ENCODE data around the gene SMARCA4.
"Not testable (repeated sequence)": the region's sequence is repeated elsewhere in the genome, so short reads cannot be mapped to it uniquely, and the experiment has no call there.

The SMARCA4 gene

GRCh38 chr19:11098327-11098726 is 137.5 kb downstream of the SMARCA4 start:
- no peak for DNase-seq (ENCODE audit: low read depth in 2 of 2)

DNA sequence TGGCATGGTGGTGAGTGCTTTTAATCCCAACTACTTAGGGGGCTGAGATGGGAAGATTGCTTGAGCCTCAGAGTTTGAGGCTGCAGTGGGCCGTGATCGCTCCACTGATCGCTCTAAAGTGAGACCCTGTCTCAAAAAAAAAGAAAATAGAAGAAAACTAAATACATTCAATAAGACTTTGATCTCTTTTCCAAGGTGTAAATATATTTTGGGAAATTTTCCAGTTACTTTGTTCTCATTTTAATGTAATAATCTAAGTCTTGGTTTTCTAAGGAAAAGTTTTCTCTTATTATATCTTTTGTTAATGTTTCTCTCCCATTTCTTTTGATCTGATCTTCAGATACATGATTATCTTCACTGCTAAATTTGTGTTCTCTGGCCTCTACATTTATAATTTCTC is 138.0 kb downstream of the SMARCA4 start:
- DNase-seq (ENCODE audit: low read depth in 2 of 2), result no peak

DNA sequence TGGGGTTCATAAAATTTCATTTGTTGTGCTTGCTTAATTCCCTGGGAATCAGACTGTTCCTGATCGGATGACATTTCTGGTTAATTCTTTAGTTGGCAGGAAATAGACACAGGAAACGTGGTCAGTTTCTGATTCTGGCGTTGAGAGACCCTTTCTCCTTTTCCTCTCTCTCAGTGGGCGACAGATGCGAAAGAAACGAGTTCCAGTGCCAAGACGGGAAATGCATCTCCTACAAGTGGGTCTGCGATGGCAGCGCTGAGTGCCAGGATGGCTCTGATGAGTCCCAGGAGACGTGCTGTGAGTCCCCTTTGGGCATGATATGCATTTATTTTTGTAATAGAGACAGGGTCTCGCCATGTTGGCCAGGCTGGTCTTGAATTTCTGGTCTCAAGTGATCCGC is 139.2 kb downstream of the SMARCA4 start:
- DNase-seq (ENCODE audit: low read depth in 2 of 2), result no peak

DNA sequence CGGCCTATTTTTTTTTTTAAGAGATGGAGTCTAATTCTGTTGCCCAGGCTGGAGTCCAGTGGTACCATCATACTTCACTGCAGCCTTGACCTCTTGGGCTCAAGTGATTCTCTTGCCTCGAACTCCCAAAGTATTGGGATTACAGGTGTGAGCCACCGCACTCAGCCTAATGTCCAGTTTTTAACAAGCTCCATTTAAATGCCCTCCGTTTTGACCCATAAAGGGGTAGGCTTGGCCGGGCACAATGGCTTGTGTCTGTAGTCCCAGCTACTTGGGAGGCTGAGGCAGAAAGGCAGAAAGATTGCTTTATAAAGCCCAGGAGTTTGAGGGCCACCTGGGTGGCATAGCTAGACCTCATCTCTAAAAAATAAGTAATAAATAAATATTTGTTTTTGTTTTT is 140.2 kb downstream of the SMARCA4 start:
- DNase-seq (ENCODE audit: low read depth in 2 of 2), result no peak

DNA sequence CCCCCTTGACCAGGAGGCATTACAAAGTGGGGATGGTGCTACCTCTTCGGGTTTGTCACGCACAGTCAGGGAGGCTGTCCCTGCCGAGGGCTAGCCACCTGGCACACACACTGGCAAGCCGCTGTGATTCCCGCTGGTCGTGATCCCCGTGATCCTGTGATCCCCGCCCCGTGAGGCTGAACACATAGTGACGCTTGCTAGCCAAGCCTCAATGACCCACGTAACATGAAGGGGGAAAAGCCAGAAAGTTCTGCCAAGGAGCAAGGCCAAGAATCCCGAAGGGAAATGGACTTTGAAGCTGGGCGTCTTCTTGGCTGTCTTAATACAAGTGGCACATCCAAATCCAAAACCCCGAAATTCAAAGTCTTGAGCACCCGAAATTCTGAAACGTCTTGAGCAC is 142.1 kb downstream of the SMARCA4 start:
- DNase-seq (ENCODE audit: low read depth in 2 of 2), result no peak

DNA sequence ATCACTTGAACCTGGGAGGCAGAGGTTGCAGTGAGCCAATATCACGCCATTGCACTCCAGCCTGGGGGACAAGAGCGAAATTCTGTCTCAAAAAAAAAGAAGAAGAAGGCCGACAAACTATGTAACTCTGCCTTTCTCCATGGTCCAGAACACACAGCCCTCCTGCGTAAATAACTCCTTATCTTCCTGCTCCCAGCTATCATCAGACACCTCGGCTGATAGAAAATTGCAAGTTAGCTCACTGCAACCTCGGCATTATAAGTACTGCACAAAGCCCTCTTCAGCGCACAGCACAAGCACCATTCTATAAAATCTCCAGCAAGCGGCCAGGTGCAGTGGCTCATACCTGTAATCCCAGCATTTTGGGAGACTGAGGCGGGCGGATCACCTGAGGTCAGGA is 142.8 kb downstream of the SMARCA4 start:
- DNase-seq (ENCODE audit: low read depth in 2 of 2), result not testable (repeated sequence)

DNA sequence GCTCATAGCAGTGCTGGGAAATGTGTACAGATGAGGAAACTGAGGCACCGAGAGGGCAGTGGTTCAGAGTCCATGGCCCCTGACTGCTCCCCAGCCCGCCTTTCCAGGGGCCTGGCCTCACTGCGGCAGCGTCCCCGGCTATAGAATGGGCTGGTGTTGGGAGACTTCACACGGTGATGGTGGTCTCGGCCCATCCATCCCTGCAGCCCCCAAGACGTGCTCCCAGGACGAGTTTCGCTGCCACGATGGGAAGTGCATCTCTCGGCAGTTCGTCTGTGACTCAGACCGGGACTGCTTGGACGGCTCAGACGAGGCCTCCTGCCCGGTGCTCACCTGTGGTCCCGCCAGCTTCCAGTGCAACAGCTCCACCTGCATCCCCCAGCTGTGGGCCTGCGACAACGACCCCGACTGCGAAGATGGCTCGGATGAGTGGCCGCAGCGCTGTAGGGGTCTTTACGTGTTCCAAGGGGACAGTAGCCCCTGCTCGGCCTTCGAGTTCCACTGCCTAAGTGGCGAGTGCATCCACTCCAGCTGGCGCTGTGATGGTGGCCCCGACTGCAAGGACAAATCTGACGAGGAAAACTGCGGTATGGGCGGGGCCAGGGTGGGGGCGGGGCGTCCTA is 144.3 kb downstream of the SMARCA4 start:
- no peak for DNase-seq (ENCODE audit: low read depth in 2 of 2)

- DNase-seq (ENCODE audit: low read depth in 2 of 2), result no peak
Observed at GRCh38 chr19:11106477-11106876, 145.6 kb downstream of the SMARCA4 start.

DNA sequence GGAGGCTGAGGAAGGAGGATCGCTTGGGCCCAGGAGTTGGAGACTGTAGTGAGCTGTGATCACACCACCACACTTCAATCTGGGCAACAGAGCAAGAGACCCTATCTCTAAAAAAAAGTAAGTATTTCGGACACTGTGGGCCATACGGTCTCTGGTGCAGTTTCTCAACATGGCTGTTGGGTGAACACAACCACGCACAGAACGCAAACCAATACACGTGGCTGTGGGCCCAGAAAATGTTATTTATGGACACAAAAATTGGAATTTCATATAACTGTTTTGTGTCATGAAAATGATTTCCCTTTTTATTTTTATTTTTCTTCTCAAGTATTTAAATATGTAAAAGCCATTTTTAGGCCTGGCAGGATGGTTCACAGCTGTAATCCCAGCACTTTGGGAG is 147.9 kb downstream of the SMARCA4 start:
- no peak for DNase-seq (ENCODE audit: low read depth in 2 of 2)

GRCh38 chr19:11111117-11111770 is 150.4 kb downstream of the SMARCA4 start:
- DNase-seq (ENCODE audit: low read depth in 2 of 2), result no peak

DNA sequence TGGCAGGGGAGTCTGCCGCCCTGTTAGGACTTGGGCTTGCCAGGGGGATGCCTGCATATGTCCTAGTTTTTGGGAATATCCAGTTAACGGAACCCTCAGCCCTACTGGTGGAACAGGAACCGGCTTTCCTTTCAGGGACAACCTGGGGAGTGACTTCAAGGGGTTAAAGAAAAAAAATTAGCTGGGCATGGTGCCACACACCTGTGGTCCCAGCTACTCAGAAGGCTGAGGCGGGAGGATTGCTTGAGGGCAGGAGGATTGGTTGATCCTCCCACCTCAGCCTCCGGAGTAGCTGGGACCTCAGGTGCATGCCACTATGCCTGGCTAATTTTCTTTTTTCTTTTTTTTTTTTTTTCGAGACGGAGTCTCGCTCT is 150.9 kb downstream of the SMARCA4 start:
- DNase-seq (ENCODE audit: low read depth in 2 of 2), result no peak
